B cell (primary cell): Measurements from ENCODE around the gene DYNC2H1. TPM values are rescaled to one million over a fixed set of nuclear protein-coding genes. Genes with fewer than 3 reads are reported as not detected.

Experiments
- ATAC-seq: fragments of 200-7000 bp; cut with Tn5 transposase; one replicate; pipeline ENCODE4 v1.10.0; 2021; ENCODE audit warnings: low read depth, mild to moderate bottlenecking, moderate number of reproducible peaks, moderate library complexity
- CTCF ChIA-PET: fragments of 350-600 bp; sonication (Branson Sonifier 250); formaldehyde crosslinking; loops from one replicate; lab custom pipeline; 2021; ENCODE audit warnings: antibody characterized with exemption, inconsistent platforms; lab: Charles Lee
- POLR2A ChIA-PET: fragments of 350-600 bp; sonication (Branson Sonifier 250); formaldehyde crosslinking; loops from one replicate; lab custom pipeline; 2021; ENCODE audit warnings: antibody characterized with exemption; lab: Charles Lee
- DNase-seq: peaks from one replicate; pipeline ENCODE4 v3.0.0; 2013
- H2AFZ ChIP-seq: 2 replicates; pipeline ENCODE4 v1.6.1; 2012; ENCODE audit warnings: mild to moderate bottlenecking, low read depth, low read length; ENCODE audit not compliant: insufficient read depth, poor library complexity, severe bottlenecking
- H3K27ac ChIP-seq, 2 donors: 1 replicate in 1 of 2; 2 replicates in 1 of 2; pipeline ENCODE4 v1.5.1; 2012 to 2013; ENCODE audit warnings: low read length in 2 of 2, mild to moderate bottlenecking in 2 of 2, moderate library complexity in 1 of 2
- H3K27me3 ChIP-seq, 4 experiments: fragments of 200-600 bp in 1 of 4; sonication (generic) in 1 of 4; replicated peaks in 1 of 4; 1 replicate in 2 of 4; 2 replicates in 2 of 4; pipeline versions ENCODE4 v1.6.1 to v1.7.0; 2013 to 2016; ENCODE audit warnings: low read length in 3 of 4, mild to moderate bottlenecking in 2 of 4, mixed read lengths in 1 of 4, moderate library complexity in 1 of 4; ENCODE audit not compliant: insufficient read depth in 4 of 4, control insufficient read depth in 3 of 4; ENCODE audit errors: control extremely low read depth in 1 of 4
- H3K36me3 ChIP-seq, 2 experiments: replicated peaks in 1 of 2; 1 replicate in 1 of 2; 2 replicates in 1 of 2; pipeline versions ENCODE4 v1.6.1 to v1.7.1; 2013; ENCODE audit warnings: low read length in 1 of 2; ENCODE audit not compliant: insufficient read depth in 2 of 2, control insufficient read depth in 1 of 2; ENCODE audit errors: control extremely low read depth in 1 of 2, extremely low read depth in 1 of 2
- H3K4me1 ChIP-seq, 2 donors: fragments of 200-600 bp in 1 of 2; sonication (generic) in 1 of 2; 1 replicate in 1 of 2; 2 replicates in 1 of 2; pipeline versions ENCODE4 v1.5.1 to v1.6.1; 2013 to 2017; ENCODE audit warnings: low read length in 2 of 2; ENCODE audit not compliant: control insufficient read depth in 2 of 2, insufficient read depth in 2 of 2
- H3K4me2 ChIP-seq: replicated peaks from 2 replicates; pipeline ENCODE3; 2012; ENCODE audit warnings: mild to moderate bottlenecking, low read depth, low read length; ENCODE audit not compliant: poor library complexity, severe bottlenecking
- H3K4me3 ChIP-seq, 5 experiments: fragments of 200-600 bp in 1 of 5; sonication (generic) in 1 of 5; 1 replicate in 3 of 5; 2 replicates in 2 of 5; pipeline versions ENCODE4 v1.5.1 to v1.7.0; 2011 to 2016; ENCODE audit warnings: low read length in 4 of 5, mild to moderate bottlenecking in 4 of 5, low read depth in 2 of 5, control low read depth in 1 of 5, moderate library complexity in 1 of 5; ENCODE audit not compliant: insufficient read depth in 1 of 5; ENCODE audit errors: control extremely low read depth in 1 of 5, extremely low read depth in 1 of 5
- H3K79me2 ChIP-seq: fragments of 200-600 bp; sonication (generic); one replicate; pipeline ENCODE4 v1.6.0; 2016; ENCODE audit warnings: low read length; ENCODE audit not compliant: control insufficient read depth, insufficient read depth
- H3K9ac ChIP-seq: fragments of 200-600 bp; sonication (generic); 2 replicates; pipeline ENCODE4 v1.6.1; 2017; ENCODE audit warnings: mild to moderate bottlenecking, low read length, moderate library complexity
- H3K9me3 ChIP-seq, 3 donors: one replicate each; pipeline versions ENCODE4 v1.6.1 to v1.7.1; 2013; ENCODE audit warnings: low read length in 2 of 3; ENCODE audit not compliant: control insufficient read depth in 2 of 3, insufficient read depth in 1 of 3; ENCODE audit errors: control extremely low read depth in 1 of 3
- H4K20me1 ChIP-seq: 2 replicates; pipeline ENCODE4 v1.6.0; 2012; ENCODE audit warnings: mild to moderate bottlenecking, low read length; ENCODE audit not compliant: insufficient read depth, control insufficient read depth, poor library complexity, severe bottlenecking
- H3K27ac Mint-ChIP-seq: one replicate; pipeline ENCODE4 v1.8.0; 2021; ENCODE audit warnings: mixed read lengths
- H3K27me3 Mint-ChIP-seq: one replicate; pipeline ENCODE4 v1.8.0; 2021; ENCODE audit warnings: mixed read lengths
- H3K4me1 Mint-ChIP-seq: one replicate; pipeline ENCODE4 v1.8.0; 2021; ENCODE audit warnings: mixed read lengths
- H3K4me3 Mint-ChIP-seq: one replicate; pipeline ENCODE4 v1.8.0; 2021; ENCODE audit warnings: mixed read lengths
- H3K9me3 Mint-ChIP-seq: one replicate; pipeline ENCODE4 v1.8.0; 2022; ENCODE audit warnings: mixed read lengths; ENCODE audit not compliant: insufficient read depth
- EZH2 ChIP-seq: IDR thresholded peaks from 2 replicates; pipeline ENCODE4 v1.6.1; 2012; ENCODE audit warnings: borderline replicate concordance, low read depth, mild to moderate bottlenecking, moderate library complexity, low read length; ENCODE audit not compliant: insufficient read depth, poor library complexity, severe bottlenecking
- WGBS: methylation state at CpG from one replicate; pipeline ENCODE4 v1.1.5; 2013; ENCODE audit warnings: missing lambda C conversion rate; ENCODE audit not compliant: insufficient coverage; 5-methylcytosine and 5-hydroxymethylcytosine counted together
- intact Hi-C: fragments of 100-400 bp; cut with micrococcal nuclease; formaldehyde crosslinking; loops from one replicate; pipeline ENCODE4 v1.10.0; 2022
- polyA plus RNA-seq: library from polyadenylated mRNA; depleted of rRNA; stranded (reverse); fragments of >200 nt; gene quantifications from 2 replicates; pipeline ENCODE4 v1.2.3, GENCODE V29; 2012
- total RNA-seq, 2 donors: library from RNA; stranded (reverse); fragments of 120-200 nt in 1 of 2; gene quantifications; 1 replicate in 1 of 2; 2 replicates in 1 of 2; pipeline versions ENCODE4 v1.2.3 to v1.2.4, GENCODE V29; 2013 to 2022
- TF ChIP-seq, protein P1 (sequence below): fragments of 200-600 bp; IDR thresholded peaks from one replicate; pipeline ENCODE4 v1.8.0; 2022; ENCODE audit warnings: antibody characterized with exemption, mild to moderate bottlenecking

Gene DYNC2H1
- total and polyA plus RNA-seq, 2 donors (not counting 1 experiment from before 2014, with no cell fraction given), result 0.92 to 7.8 TPM

- H3K9me3 ChIP-seq, result no peaks in the 10 kb centered on the region
- Mint-ChIP-seq H3K4me3 (no peak overlapping the region), H3K4me1 (peaks cover 4% of the 10 kb centered on the region), H3K9me3 (no peaks in the 10 kb centered on the region), H3K27me3 (peaks cover 79% of the 10 kb centered on the region), H3K27ac (no peak overlapping the region)
- H3K27me3 ChIP-seq, result peaks cover 0 to 44% (median 24%) of the 10 kb centered on the region in 4 experiments
- no peak overlapping the region for H3K4me3 ChIP-seq
- no peak for DNase-seq
- H3K4me1 ChIP-seq, result peaks cover 6 to 7% of the 10 kb centered on the region in 2 donors
- ChIA-PET CTCF (no interaction called here), POLR2A (no interaction called here)
- no peaks in the 10 kb centered on the region for H3K36me3 ChIP-seq
- ATAC-seq, result no peak
- no peak overlapping the region for H3K4me2 ChIP-seq
- no peaks in the 10 kb centered on the region for H3K79me2 ChIP-seq
- no peak overlapping the region for H3K27ac ChIP-seq
- intact Hi-C loops, result no loop called here
- no peak overlapping the region for H3K9ac ChIP-seq
- H4K20me1 ChIP-seq, result no peaks in the 10 kb centered on the region
- no peak overlapping the region for H2AFZ ChIP-seq
- TF ChIP-seq EZH2, result no peak
Measured at GRCh38 chr11:103097279-103097678, 11.9 kb upstream of the DYNC2H1 start.

GRCh38 chr11:103109818-103110388, 677 bp downstream of the DYNC2H1 start:
- peak overlapping the region; percentile 79 for H3K4me2 ChIP-seq
- 34% methylated on average over 9 of the region's 26 CpGs for WGBS
- H3K4me3 ChIP-seq, result peak overlapping the region; percentile 67 to 87 (median 80)
- H2AFZ ChIP-seq, result peak overlapping the region; percentile 91
- intact Hi-C loops, result loop anchor here (1.0 kb wide), 3 partner anchors 18 to 1196 kb away; partner anchors contain the start of gene DCUN1D5
- Mint-ChIP-seq H3K9me3 (no peaks in the 10 kb centered on the region), H3K4me1 (peaks cover 14% of the 10 kb centered on the region), H3K4me3 (peak overlapping the region; percentile 98), H3K27me3 (no peaks in the 10 kb centered on the region), H3K27ac (peak overlapping the region; percentile 92)
- H3K4me1 ChIP-seq, result peaks cover 12 to 17% of the 10 kb centered on the region in 2 donors
- H4K20me1 ChIP-seq, result no peaks in the 10 kb centered on the region
- POLR2A ChIA-PET, result interaction anchor here (1.9 kb wide), 1 partner anchor 18 kb away, joined by 14 read pairs; the partner anchor contains the start of gene DCUN1D5
- TF ChIP-seq, protein P1, sequence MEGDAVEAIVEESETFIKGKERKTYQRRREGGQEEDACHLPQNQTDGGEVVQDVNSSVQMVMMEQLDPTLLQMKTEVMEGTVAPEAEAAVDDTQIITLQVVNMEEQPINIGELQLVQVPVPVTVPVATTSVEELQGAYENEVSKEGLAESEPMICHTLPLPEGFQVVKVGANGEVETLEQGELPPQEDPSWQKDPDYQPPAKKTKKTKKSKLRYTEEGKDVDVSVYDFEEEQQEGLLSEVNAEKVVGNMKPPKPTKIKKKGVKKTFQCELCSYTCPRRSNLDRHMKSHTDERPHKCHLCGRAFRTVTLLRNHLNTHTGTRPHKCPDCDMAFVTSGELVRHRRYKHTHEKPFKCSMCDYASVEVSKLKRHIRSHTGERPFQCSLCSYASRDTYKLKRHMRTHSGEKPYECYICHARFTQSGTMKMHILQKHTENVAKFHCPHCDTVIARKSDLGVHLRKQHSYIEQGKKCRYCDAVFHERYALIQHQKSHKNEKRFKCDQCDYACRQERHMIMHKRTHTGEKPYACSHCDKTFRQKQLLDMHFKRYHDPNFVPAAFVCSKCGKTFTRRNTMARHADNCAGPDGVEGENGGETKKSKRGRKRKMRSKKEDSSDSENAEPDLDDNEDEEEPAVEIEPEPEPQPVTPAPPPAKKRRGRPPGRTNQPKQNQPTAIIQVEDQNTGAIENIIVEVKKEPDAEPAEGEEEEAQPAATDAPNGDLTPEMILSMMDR, result no peak
- no peak for TF ChIP-seq EZH2
- H3K9ac ChIP-seq, result peak overlapping the region; percentile 77
- H3K27me3 ChIP-seq, result peaks cover 0 to 2% (median under 1%) of the 10 kb centered on the region in 4 experiments
- no peak for DNase-seq
- H3K79me2 ChIP-seq, result no peaks in the 10 kb centered on the region
- CTCF ChIA-PET, result interaction anchor here (0.5 to 2.7 kb wide), 8 partner anchors 10 to 555 kb away, joined by 3 to 25 read pairs (median 4); partner anchors contain the start of gene DCUN1D5
- H3K36me3 ChIP-seq, result no peaks in the 10 kb centered on the region
- H3K9me3 ChIP-seq, result no peaks in the 10 kb centered on the region
- peak overlapping the region; percentile 26 to 67 for H3K27ac ChIP-seq
- peak; percentile 25 for ATAC-seq
